Measurements from ENCODE around the gene DELE1. TPM values are rescaled to one million over a fixed set of nuclear protein-coding genes. Genes with fewer than 3 reads are reported as not detected.

The DELE1 gene
- polyA plus RNA-seq, 1 experiment: 110 TPM

GRCh38 chr5:141913560-141914198 is 10.0 kb upstream of the DELE1 start:
- no peak for TF ChIP-seq CTCF (IDR thresholded peaks at IDR 0.05; ENCODE audit: insufficient read depth, low read depth, low read length)
- peak overlapping the region; percentile 34 for H3K4me3 ChIP-seq (ENCODE audit: low read depth, low read length)
- H3K36me3 ChIP-seq (ENCODE audit: control insufficient read depth, insufficient read depth, low read length): no peaks in the 10 kb centered on the region
- POLR2A ChIA-PET: interaction anchor here (0.8 kb wide), 1 partner anchor 10 kb away, joined by 4 read pairs; the partner anchor contains the start of gene DELE1
- H3K27me3 ChIP-seq (ENCODE audit: control insufficient read depth, insufficient read depth, low read length): peaks cover 6% of the 10 kb centered on the region
- no peak for DNase-seq (ENCODE audit: low read depth)
- CTCF ChIA-PET: interaction anchor here (1.1 to 2.4 kb wide), 7 partner anchors 10 to 222 kb away, joined by 3 to 9 read pairs (median 4); partner anchors contain the start of genes DELE1 and PCDH1

GRCh38 chr5:141914199-141914743 is 9.4 kb upstream of the DELE1 start:
- H3K27me3 ChIP-seq (ENCODE audit: control insufficient read depth, insufficient read depth, low read length): peaks cover 6% of the 10 kb centered on the region
- ChIA-PET POLR2A (interaction anchor here (0.8 kb wide), 1 partner anchor 10 kb away, joined by 4 read pairs; the partner anchor contains the start of gene DELE1), CTCF (interaction anchor here (1.1 to 2.4 kb wide), 7 partner anchors 9 to 222 kb away, joined by 3 to 9 read pairs (median 4); partner anchors contain the start of genes DELE1 and PCDH1)
- no peaks in the 10 kb centered on the region for H3K36me3 ChIP-seq (ENCODE audit: control insufficient read depth, insufficient read depth, low read length)
- peak; percentile 38 for TF ChIP-seq CTCF (IDR thresholded peaks at IDR 0.05; ENCODE audit: insufficient read depth, low read depth, low read length)
- DNase-seq (ENCODE audit: low read depth): no peak
- H3K4me3 ChIP-seq (ENCODE audit: low read depth, low read length): peak overlapping the region; percentile 34

GRCh38 chr5:141914797-141915196 is 8.9 kb upstream of the DELE1 start:
- no peak for DNase-seq (ENCODE audit: low read depth)
- Histone ChIP-seq H3K27me3 (ENCODE audit: control insufficient read depth, insufficient read depth, low read length) (peaks cover 6% of the 10 kb centered on the region), H3K4me3 (ENCODE audit: low read depth, low read length) (no peak overlapping the region), H3K36me3 (ENCODE audit: control insufficient read depth, insufficient read depth, low read length) (no peaks in the 10 kb centered on the region)
- POLR2A ChIA-PET: no interaction called here
- TF ChIP-seq CTCF (IDR thresholded peaks at IDR 0.05; ENCODE audit: insufficient read depth, low read depth, low read length): no peak
- CTCF ChIA-PET: interaction anchor here (1.1 to 2.4 kb wide), 5 partner anchors 9 to 223 kb away, joined by 4 to 9 read pairs (median 7); partner anchors contain the start of genes DELE1 and PCDH1

GRCh38 chr5:141915881-141916336 is 7.8 kb upstream of the DELE1 start:
- no peak for DNase-seq (ENCODE audit: low read depth)
- H3K27me3 ChIP-seq (ENCODE audit: control insufficient read depth, insufficient read depth, low read length): peaks cover 6% of the 10 kb centered on the region
- no peaks in the 10 kb centered on the region for H3K36me3 ChIP-seq (ENCODE audit: control insufficient read depth, insufficient read depth, low read length)
- no peak for TF ChIP-seq CTCF (IDR thresholded peaks at IDR 0.05; ENCODE audit: insufficient read depth, low read depth, low read length)
- ChIA-PET POLR2A (no interaction called here), CTCF (interaction anchor here (0.8 to 2.0 kb wide), 4 partner anchors 24 to 45 kb away, joined by 3 to 6 read pairs (median 4); partner anchors contain the start of gene PCDH12)
- no peak overlapping the region for H3K4me3 ChIP-seq (ENCODE audit: low read depth, low read length)

DNA sequence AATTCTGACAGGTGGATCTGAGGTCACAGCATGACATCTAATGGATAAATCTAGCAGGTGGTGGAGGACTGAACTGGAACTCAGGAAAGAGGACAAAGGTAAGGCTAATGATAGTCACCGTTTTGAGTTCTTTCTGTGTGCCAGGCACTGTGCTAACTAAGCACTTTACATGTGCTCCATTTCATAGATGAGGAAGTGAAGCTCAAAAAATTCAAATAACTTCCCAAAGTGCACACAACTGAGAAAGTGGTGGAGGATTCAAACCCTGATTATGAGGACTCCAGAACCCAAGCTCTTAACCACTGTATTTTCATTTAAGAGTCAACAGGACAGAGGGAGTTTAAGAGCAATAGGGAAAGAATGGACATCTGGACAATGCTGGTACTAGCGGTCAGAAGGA is 7.1 kb upstream of the DELE1 start:
- ChIA-PET CTCF (interaction anchor here (0.9 to 2.0 kb wide), 3 partner anchors 23 to 45 kb away, joined by 3 to 6 read pairs (median 4); partner anchors contain the start of gene PCDH12), POLR2A (no interaction called here)
- no peak for TF ChIP-seq CTCF (IDR thresholded peaks at IDR 0.05; ENCODE audit: insufficient read depth, low read depth, low read length)
- Histone ChIP-seq H3K36me3 (ENCODE audit: control insufficient read depth, insufficient read depth, low read length) (no peaks in the 10 kb centered on the region), H3K27me3 (ENCODE audit: control insufficient read depth, insufficient read depth, low read length) (peaks cover 6% of the 10 kb centered on the region), H3K4me3 (ENCODE audit: low read depth, low read length) (no peak overlapping the region)
- no peak for DNase-seq (ENCODE audit: low read depth)
